PFSK-1 (cell line): ENCODE data around the gene HEYL.

Experiments
- FOXP2 ChIP-seq: optimal IDR thresholded peaks from 2 replicates; pipeline ENCODE3; 2011; ENCODE audit warnings: borderline replicate concordance, control low read depth, inconsistent platforms; ENCODE audit not compliant: insufficient read depth; ENCODE audit errors: extremely low read length, extremely low read depth
- POLR2AphosphoS5 ChIP-seq: IDR thresholded peaks from 2 replicates; pipeline ENCODE4 v1.6.1; 2012; ENCODE audit warnings: low read depth, mild to moderate bottlenecking, control low read depth, low read length, moderate library complexity
- REST ChIP-seq, 2 experiments: IDR thresholded peaks; 2 replicates each; pipeline versions ENCODE4 v1.6.1 to v1.8.0; 2011 to 2012; ENCODE audit warnings: low read depth in 2 of 2, low read length in 2 of 2, control low read depth in 1 of 2, inconsistent platforms in 1 of 2, mild to moderate bottlenecking in 1 of 2, moderate library complexity in 1 of 2; ENCODE audit not compliant: insufficient read depth in 1 of 2
- SIN3A ChIP-seq: IDR thresholded peaks from 2 replicates; pipeline ENCODE4 v1.6.1; 2012; ENCODE audit warnings: mild to moderate bottlenecking, low read length, moderate library complexity, borderline replicate concordance; ENCODE audit not compliant: insufficient read depth
- TAF1 ChIP-seq: IDR thresholded peaks from 2 replicates; pipeline ENCODE4 v1.6.1; 2012; ENCODE audit warnings: low read length, control low read depth, borderline replicate concordance; ENCODE audit not compliant: insufficient read depth

HEYL gene

DNA sequence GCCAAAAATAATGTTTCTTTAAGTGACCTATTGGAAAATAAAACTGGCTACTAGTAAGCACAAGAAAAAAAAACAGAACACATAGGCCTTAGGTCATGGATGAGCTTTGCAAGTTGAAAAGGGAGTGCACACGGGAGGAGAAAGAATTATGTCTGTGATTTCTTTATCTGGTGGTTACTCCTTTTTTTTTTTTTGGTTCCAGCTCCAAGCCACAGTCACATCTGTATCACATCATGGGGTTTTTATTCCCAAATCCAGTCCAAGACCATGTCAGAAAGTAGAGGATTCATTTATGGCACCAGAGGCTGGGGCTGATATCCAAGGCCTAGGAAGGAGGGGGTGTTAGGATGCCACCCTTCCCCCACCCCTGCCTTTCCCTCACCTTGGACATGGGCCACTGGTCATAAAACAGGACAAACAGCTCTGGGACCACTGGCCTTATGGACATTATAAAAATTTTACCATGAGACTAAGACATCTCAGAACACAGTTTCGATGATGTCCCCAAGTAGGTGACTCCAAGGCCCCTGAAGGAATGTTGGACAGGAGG, 10.3 kb upstream of the HEYL start:
- no peak for TF ChIP-seq SIN3A
- no peak for TF ChIP-seq POLR2AphosphoS5
- no peak for TF ChIP-seq FOXP2
- no peak for TF ChIP-seq REST (IDR thresholded peaks at IDR 0.05; ENCODE audit: insufficient read depth in 1 of 2, low read depth in 2 of 2, low read length in 2 of 2)
- TF ChIP-seq TAF1: no peak

DNA sequence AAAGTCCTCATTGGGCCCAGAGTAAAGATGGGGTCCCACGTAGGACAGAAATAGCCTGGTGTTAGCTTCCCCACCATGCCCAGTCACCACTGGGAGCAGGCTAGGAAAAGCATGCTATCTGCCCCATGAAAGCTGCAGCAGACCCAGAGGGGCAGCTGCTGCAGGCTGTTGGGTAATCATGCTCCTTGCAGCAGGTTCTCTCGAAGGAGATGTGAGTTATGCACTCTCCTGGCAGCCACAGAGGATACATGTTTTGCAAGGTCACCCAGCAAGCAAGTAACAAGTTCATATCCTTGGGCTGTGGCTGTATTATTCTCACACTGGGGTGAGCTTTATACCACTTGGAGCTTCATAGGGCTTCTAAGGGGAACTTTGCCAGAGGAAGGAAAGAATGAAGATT, 9.1 kb upstream of the HEYL start:
- TF ChIP-seq POLR2AphosphoS5 (no peak), FOXP2 (no peak), TAF1 (no peak)

- TF ChIP-seq POLR2AphosphoS5 (no peak), SIN3A (no peak), FOXP2 (no peak), TAF1 (no peak), REST (IDR thresholded peaks at IDR 0.05; ENCODE audit: insufficient read depth in 1 of 2, low read depth in 2 of 2, low read length in 2 of 2) (no peak)
These were observed 7.8 kb upstream of the HEYL start for GRCh38 chr1:39647247-39647646.

- TF ChIP-seq TAF1 (no peak), POLR2AphosphoS5 (no peak), FOXP2 (no peak), REST (IDR thresholded peaks at IDR 0.05; ENCODE audit: insufficient read depth in 1 of 2, low read depth in 2 of 2, low read length in 2 of 2) (no peak), SIN3A (no peak)
These were observed 7.0 kb upstream of the HEYL start for GRCh38 chr1:39646232-39647081.

- TF ChIP-seq TAF1: no peak
- TF ChIP-seq SIN3A: no peak
- no peak for TF ChIP-seq FOXP2
- TF ChIP-seq POLR2AphosphoS5: no peak
These were observed 6.1 kb upstream of the HEYL start for GRCh38 chr1:39645411-39646043.

GRCh38 chr1:39643705-39644104, 4.3 kb upstream of the HEYL start:
- no peak for TF ChIP-seq TAF1
- TF ChIP-seq FOXP2: no peak
- no peak for TF ChIP-seq POLR2AphosphoS5
- no peak for TF ChIP-seq SIN3A
- no peak for TF ChIP-seq REST (IDR thresholded peaks at IDR 0.05; ENCODE audit: insufficient read depth in 1 of 2, low read depth in 2 of 2, low read length in 2 of 2)
